Measurements from ENCODE around the gene XDH.

The XDH gene

DNA sequence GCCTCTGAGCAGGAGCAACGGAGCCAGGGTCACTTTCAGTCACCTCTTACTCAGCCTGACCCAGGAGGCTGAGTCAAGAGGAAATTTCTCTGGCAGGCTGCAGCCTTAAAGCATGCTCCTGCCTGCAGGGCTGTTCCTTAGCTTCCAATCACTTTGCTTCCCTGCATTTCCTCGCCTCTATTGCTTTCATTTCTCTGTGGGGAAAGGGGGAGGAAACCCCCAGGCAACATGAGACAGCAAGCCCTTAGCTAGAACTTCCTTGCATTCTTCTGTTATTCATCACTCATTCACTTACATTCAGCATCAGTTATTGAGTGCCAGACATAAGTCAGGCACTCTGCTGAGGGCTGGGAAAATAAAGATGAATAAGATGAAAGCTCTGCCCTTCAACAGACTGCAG, 13.0 kb downstream of the XDH start:
- DNase-seq = no peak

GRCh38 chr2:31398881-31399280, 15.7 kb downstream of the XDH start:
- DNase-seq = no peak

DNA sequence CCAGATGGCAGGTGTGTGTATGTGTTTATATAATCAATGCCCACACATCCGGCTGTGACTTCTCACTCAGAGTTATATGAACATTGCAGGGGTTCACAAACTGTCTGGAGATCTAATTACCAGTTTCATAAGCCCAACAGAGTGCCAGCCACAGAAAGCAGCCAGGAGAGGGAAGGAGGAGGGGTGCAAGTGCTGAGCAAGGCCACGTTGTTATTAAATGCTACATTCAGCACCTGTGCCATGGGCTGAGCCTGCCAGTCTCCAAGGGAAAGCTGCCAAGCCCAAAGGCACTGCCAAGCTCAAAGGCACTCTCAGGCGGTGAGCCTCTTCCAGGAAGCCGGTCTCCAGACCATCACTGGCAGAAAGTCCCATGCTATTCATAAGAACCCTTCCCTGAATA, 17.4 kb downstream of the XDH start:
- DNase-seq = no peak

- no peak for DNase-seq
Measured at GRCh38 chr2:31390324-31390723, 24.2 kb downstream of the XDH start.

DNA sequence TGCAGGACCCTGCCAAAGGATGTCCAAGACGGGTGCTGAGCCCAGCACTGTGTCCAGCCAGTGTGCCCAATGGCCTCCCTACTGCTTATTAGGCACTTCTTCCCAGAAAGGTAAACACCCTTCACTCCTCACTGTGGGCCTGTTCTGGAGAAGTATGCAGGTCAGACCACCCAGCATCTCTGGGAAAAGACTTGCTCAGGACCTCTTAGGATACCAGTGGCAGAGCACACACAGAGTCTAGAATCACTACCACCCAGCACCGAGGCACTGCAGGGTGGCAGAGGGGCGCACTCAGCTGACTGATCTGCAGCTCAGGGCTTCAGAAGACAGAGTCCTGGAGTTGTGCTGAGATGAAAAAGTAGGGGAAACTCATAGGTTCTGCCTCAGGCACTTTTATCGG, 25.8 kb downstream of the XDH start:
- no peak for DNase-seq

DNA sequence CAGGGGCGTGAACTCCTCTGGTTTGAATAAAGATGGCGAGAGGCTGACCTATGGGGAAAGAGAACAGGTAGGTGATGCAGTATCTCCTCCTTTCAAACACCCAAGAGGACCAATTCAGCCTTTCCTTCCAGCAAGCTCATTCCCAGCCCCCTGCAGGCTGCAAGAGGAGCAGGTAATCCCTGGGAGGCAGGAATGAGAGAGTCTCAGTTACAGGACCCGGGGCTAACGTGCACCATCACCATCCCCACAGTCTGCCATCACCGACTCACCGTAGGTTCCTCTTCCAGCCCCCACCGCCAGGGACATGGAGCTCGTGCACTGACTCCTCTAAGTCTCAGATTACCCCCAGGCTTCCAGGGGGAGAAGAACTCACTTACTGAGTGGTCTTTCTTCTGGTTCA, 26.7 kb downstream of the XDH start:
- no peak for DNase-seq

- DNase-seq = no peak
Measured at GRCh38 chr2:31386648-31387047, 27.9 kb downstream of the XDH start.

GRCh38 chr2:31386172-31386571, 28.4 kb downstream of the XDH start:
- DNase-seq = no peak

DNA sequence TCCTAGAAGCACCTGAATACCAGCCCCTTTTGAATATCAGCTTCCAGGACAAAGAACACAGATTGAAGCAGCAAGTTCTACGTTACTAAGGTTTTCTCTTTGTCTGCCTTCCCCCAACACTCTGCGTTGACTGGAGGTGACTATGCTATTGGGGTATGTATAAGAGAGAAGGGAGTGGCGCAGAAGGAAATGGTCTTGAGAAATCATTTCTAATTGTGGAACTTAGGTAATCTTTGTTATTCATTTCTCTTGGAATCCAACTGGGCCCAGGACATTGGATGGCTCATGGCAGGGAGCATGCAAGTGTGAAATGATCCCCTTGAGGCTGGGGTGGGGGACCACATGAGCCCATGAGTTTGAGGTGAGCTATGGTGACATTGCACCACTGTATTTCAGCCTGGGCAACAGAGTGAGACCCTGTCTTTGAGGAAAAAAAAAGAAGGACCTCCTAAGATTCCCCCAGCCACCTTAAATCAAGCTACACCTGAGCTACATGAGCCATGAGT, 29.7 kb downstream of the XDH start:
- no peak for DNase-seq

DNA sequence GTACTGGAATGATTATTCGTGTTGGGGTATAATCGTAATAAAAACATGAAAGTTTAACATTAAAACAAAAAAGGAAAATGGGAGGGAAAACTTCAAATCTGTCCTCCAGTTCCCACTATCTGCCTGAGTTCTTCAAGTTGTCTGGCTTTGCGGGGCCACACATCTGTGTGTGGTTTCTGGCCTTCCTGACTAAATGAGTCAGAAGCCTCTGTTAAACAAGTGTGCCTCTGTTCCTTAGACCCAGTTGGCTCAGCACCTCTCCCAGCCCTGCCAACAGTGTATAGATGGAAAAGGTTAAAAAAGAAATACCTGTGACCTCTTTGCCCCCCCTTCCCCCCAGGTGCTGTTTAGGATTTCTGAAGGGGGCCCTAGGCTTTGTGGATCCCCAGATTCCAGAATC, 30.2 kb downstream of the XDH start:
- DNase-seq = no peak

GRCh38 chr2:31383471-31384153, 30.9 kb downstream of the XDH start:
- DNase-seq = no peak

DNA sequence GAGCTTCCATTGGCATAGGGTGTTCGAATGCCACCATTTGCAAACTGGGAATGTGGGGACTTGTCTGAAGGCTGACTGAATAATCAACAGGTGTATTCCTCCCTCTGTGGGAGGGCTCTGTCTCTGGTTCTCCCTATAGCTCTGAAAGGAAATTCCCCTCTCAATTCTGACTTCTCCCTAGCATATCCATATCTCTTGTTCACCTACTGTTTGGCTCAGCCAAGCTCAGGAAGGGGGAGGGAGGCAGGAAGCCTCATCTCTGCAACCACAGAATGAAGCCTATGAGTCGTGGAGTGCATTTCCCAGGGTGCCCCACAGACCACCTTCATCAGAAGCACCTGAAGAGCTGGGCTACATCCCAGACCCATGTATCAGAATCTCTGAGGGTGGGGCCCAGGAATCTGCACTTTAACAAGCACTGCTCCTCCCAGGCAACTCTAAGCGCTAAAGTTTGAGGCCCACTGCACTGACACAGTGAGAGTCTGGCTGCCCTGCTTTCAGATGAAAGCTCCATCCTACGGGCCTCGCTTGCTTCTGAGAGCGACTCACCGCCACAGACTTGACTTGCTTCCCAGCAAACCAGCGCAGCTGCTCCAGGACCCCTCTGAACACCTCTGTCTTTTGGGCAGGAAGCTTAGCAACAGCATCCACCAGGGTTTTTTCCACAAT, 32.0 kb downstream of the XDH start:
- no peak for DNase-seq

- DNase-seq = no peak
Measured at GRCh38 chr2:31381601-31382000, 32.9 kb downstream of the XDH start.

GRCh38 chr2:31380243-31380642, 34.3 kb downstream of the XDH start:
- DNase-seq = no peak

DNA sequence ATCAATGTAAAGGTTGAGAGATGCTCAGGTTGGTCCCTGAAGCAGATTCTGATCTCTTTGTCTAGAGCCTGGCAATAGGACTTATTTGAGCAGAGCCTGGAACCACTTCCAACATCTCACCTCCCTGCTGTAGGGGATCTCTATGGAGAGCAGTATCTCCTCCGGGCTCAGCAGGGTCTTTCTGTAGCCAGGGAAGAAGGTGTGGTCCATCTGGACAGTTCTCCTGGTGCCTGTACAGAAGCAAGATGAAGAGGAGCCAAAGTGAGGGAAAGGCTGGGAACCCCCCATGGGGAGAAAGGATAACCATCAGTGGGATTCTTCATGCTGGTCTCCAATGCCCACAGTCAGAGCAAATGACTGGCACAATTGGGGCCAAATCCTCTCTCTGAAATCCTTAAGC, 34.8 kb downstream of the XDH start:
- no peak for DNase-seq

GRCh38 chr2:31378791-31379501, 35.6 kb downstream of the XDH start:
- no peak for DNase-seq

DNA sequence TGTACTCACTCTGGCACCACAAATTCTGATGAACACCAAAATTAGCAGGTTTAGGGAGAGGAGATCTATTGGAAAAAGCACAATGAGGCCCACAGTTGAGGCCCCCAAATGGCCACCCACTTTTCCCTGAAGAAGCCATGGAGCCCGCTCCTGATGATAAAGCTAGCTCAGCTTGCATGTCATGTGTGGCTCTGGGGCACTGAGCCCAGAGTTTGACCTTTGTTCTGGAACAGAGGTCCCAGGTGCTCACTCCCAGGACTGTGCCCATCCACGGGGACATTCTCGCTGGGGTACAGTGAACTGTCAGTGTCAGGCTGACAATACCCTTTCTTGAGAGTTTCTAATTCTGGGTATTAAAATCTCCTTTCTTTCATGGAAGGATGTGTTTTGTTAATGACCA, 36.2 kb downstream of the XDH start:
- DNase-seq = no peak

- no peak for DNase-seq
Measured at GRCh38 chr2:31373127-31373526, 41.4 kb downstream of the XDH start.

DNA sequence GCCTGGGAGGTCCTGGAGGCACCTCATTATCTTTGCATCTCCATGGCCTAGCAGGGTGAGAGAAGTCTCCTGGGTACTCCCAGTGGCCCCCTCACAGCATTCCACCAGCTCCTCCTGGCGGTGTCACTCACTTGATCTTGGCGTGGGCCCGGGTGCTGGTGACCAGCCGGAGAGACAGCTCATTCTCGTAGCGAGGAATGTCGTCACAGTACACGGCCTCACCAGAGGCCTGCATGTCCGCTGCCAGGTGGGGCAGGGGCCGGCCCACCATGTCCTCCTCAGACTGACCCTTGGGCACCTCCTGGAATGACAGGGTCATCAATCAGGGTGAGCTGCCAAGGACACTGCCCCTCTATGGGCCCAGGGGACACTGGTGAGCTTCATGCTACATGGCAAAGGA, 42.4 kb downstream of the XDH start:
- no peak for DNase-seq

- no peak for DNase-seq
Measured at GRCh38 chr2:31371691-31372090, 42.9 kb downstream of the XDH start.

GRCh38 chr2:31366733-31367132, 47.8 kb downstream of the XDH start:
- DNase-seq = no peak

- no peak for DNase-seq
Measured at GRCh38 chr2:31365834-31366505, 48.6 kb downstream of the XDH start.

DNA sequence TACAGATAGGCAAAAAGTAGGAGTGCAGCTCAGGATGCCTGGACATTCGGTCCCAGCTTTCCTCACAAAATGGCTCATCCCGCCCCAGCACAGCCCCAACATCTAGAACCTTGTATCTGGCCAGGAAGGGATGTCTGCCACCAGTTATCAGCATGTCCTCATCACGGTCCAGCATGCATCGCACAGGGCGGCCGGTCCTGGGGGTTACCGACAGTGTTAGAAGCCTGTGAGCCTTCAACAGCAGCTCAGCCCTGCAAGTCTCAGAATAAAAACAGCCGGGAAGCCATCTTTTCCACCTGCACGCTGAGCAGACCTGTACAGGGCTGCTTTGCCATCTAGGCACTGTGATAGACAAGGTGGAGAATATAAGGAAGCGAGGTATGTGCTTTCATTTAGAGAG, 49.2 kb downstream of the XDH start:
- no peak for DNase-seq
